ENCODE data around the gene GPR180. TPM values are rescaled to one million over a fixed set of nuclear protein-coding genes. Genes with fewer than 3 reads are reported as not detected.

The GPR180 gene
- total and polyA plus RNA-seq, 2 of the 13 experiments (the other 11 are each of a cell fraction or from before 2014, with no cell fraction given), result not detected

GRCh38 chr13:94609196-94609595, 7.5 kb downstream of the GPR180 start (continued):
- TF ChIP-seq HIC2 (CRISPR knock-in tag; IDR thresholded peaks at IDR 0.05; ENCODE audit: low read depth), result no peak
- no peak for TF ChIP-seq RARG (CRISPR knock-in tag; IDR thresholded peaks at IDR 0.05; ENCODE audit: low read depth)
- TF ChIP-seq TOE1 (CRISPR knock-in tag; IDR thresholded peaks at IDR 0.05), result no peak
- no peak for TF ChIP-seq REXO4 (CRISPR knock-in tag; IDR thresholded peaks at IDR 0.05; ENCODE audit: borderline replicate concordance)
- no peak for TF ChIP-seq CEBPG (CRISPR knock-in tag; IDR thresholded peaks at IDR 0.05)
- TF ChIP-seq E2F5 (CRISPR knock-in tag; conservative IDR thresholded peaks at IDR 0.05), result no peak
- no peak for TF ChIP-seq PTBP1 (IDR thresholded peaks at IDR 0.05; ENCODE audit: low read depth, low read length, poor library complexity, severe bottlenecking)
- TF ChIP-seq ZGPAT (CRISPR knock-in tag; IDR thresholded peaks at IDR 0.05), result no peak
- no peak for TF ChIP-seq SMC3 (IDR thresholded peaks at IDR 0.05; ENCODE audit: low read length)

- ChIA-PET POLR2A (no interaction called here), CTCF (ENCODE audit: low intra/inter-chr PET ratio, low total read pairs) (no interaction called here)
- TF ChIP-seq ZBTB40 (IDR thresholded peaks at IDR 0.05) (peak; percentile 81), ZBTB40 (CRISPR knock-in tag; IDR thresholded peaks at IDR 0.05) (no peak), ZNF264 (CRISPR knock-in tag; IDR thresholded peaks at IDR 0.05) (no peak)
- DNase-seq (ENCODE audit: low spot score) (no peak), FAIRE-seq (no peak), ATAC-seq (no peak)
- H3K27me3 ChIP-seq (ENCODE audit: control insufficient read depth in 1 of 2, insufficient read depth in 2 of 2, low read length in 2 of 2), result no peaks in the 10 kb centered on the region
- H3K9me3 ChIP-seq (ENCODE audit: low read length), result no peaks in the 10 kb centered on the region
- BruUV-seq (replicated peaks), result no TSS peak
- intact Hi-C loops (cut with micrococcal nuclease; ENCODE audit: unreplicated experiment), result no loop called here
- no peak overlapping the region for H2AFZ ChIP-seq (ENCODE audit: low read length)
- H3K79me2 ChIP-seq (ENCODE audit: insufficient read depth, low read length), result no peaks in the 10 kb centered on the region
- no peaks in the 10 kb centered on the region for H4K20me1 ChIP-seq (ENCODE audit: insufficient read depth, low read length)
- in situ Hi-C loops (cut with HindIII; ENCODE audit: extremely low pct_ligation_motif_present, low pct_unique_long_range_greater_than_20kb), result no loop called here
- WGBS (ENCODE audit: low lambda C conversion rate), result 21% methylated on average over 5 of the region's 5 CpGs
- H3K4me1 ChIP-seq (ENCODE audit: insufficient read depth, low read length), result no peaks in the 10 kb centered on the region
- H3K4me2 ChIP-seq (ENCODE audit: low read depth, low read length), result no peak overlapping the region
- H3K9ac ChIP-seq (ENCODE audit: insufficient read depth, low read depth, low read length), result no peak overlapping the region
- no peaks in the 10 kb centered on the region for H3K36me3 ChIP-seq (replicated peaks in 1 of 2; ENCODE audit: control insufficient read depth in 1 of 2, insufficient read depth in 2 of 2, low read length in 2 of 2)
- H3K4me3 ChIP-seq (replicated peaks in 1 of 3; ENCODE audit: insufficient read depth in 1 of 3, low read depth in 2 of 3, low read length in 3 of 3), result no peak overlapping the region
- no peak overlapping the region for H3K27ac ChIP-seq (ENCODE audit: extremely low read length, insufficient read depth, low read length)
These were observed 8.8 kb downstream of the GPR180 start for GRCh38 chr13:94610475-94610874.
